DND-41 (cell line): Measurements from ENCODE around the gene FOXP1.

Experiments used
- ATAC-seq: fragments of 200-7000 bp; cut with Tn5 transposase; 3 replicates; pipeline ENCODE4 v1.9.1; 2021; ENCODE audit warnings: low read depth; ENCODE audit not compliant: insufficient read depth
- DNase-seq: peaks from one replicate; pipeline ENCODE4 v3.0.0-alpha.2; 2020
- H2AFZ ChIP-seq: 2 replicates; pipeline ENCODE4 v1.6.0; 2012; ENCODE audit warnings: low read depth, low read length
- H3K27ac ChIP-seq: 2 replicates; pipeline ENCODE4 v1.5.1; 2012; ENCODE audit warnings: low read length, inconsistent platforms
- H3K27me3 ChIP-seq: fragments of 200-600 bp; sonication (generic); 2 replicates; pipeline ENCODE4 v1.6.0; 2012; ENCODE audit warnings: low read length, mild to moderate bottlenecking, inconsistent platforms; ENCODE audit not compliant: insufficient read depth, poor library complexity
- H3K36me3 ChIP-seq: 2 replicates; pipeline ENCODE4 v1.5.1; 2012; ENCODE audit warnings: low read length, inconsistent platforms; ENCODE audit not compliant: insufficient read depth
- H3K4me1 ChIP-seq: 2 replicates; pipeline ENCODE4 v1.5.1; 2012; ENCODE audit warnings: mild to moderate bottlenecking, low read length; ENCODE audit not compliant: insufficient read depth
- H3K4me2 ChIP-seq: 2 replicates; pipeline ENCODE4 v1.6.0; 2012; ENCODE audit warnings: mild to moderate bottlenecking, moderate library complexity, low read length, inconsistent platforms; ENCODE audit not compliant: insufficient read depth
- H3K4me3 ChIP-seq, 2 experiments: fragments of 200-600 bp in 1 of 2; shearing (Covaris generic) in 1 of 2; 2 replicates each; pipeline ENCODE4 v1.5.1; 2012 to 2016; ENCODE audit warnings: inconsistent platforms in 2 of 2, low read length in 2 of 2, mild to moderate bottlenecking in 2 of 2, low read depth in 1 of 2, moderate library complexity in 1 of 2
- H3K79me2 ChIP-seq: 2 replicates; pipeline ENCODE4 v1.6.0; 2012; ENCODE audit warnings: low read length, inconsistent platforms; ENCODE audit not compliant: insufficient read depth
- H3K9ac ChIP-seq: 2 replicates; pipeline ENCODE4 v1.6.0; 2012; ENCODE audit warnings: low read depth, mild to moderate bottlenecking, inconsistent platforms, low read length, moderate library complexity
- H3K9me3 ChIP-seq: 2 replicates; pipeline ENCODE4 v1.5.1; 2012; ENCODE audit warnings: low read length, moderate library complexity, mild to moderate bottlenecking, inconsistent platforms; ENCODE audit not compliant: insufficient read depth, severe bottlenecking
- H4K20me1 ChIP-seq: 2 replicates; pipeline ENCODE4 v1.6.0; 2012; ENCODE audit warnings: low read length; ENCODE audit not compliant: insufficient read depth
- CTCF ChIP-seq: IDR thresholded peaks from 2 replicates; pipeline ENCODE4 v1.5.1; 2012; ENCODE audit warnings: borderline replicate concordance, low read length, moderate library complexity, mild to moderate bottlenecking; ENCODE audit not compliant: poor library complexity, severe bottlenecking; ENCODE audit errors: extremely low read depth
- EZH2 ChIP-seq: IDR thresholded peaks from 3 replicates; pipeline ENCODE4 v1.6.1; 2012; ENCODE audit warnings: borderline replicate concordance, low read depth, mild to moderate bottlenecking, moderate library complexity, low read length, inconsistent platforms; ENCODE audit not compliant: severe bottlenecking

Gene FOXP1

GRCh38 chr3:71546821-71547220 lies 36.7 kb downstream of the FOXP1 start:
- no peak overlapping the region for H3K4me3 ChIP-seq
- H3K9me3 ChIP-seq: no peaks in the 10 kb centered on the region
- no peak overlapping the region for H3K9ac ChIP-seq
- H2AFZ ChIP-seq: no peak overlapping the region
- DNase-seq: no peak
- ATAC-seq: no peak
- H3K27me3 ChIP-seq: no peaks in the 10 kb centered on the region
- peaks cover 5% of the 10 kb centered on the region; the same call in 1 of the 2 replicates for H3K4me1 ChIP-seq
- H3K36me3 ChIP-seq: peaks cover 17% of the 10 kb centered on the region
- TF ChIP-seq CTCF (no peak), EZH2 (no peak)
- no peak overlapping the region for H3K4me2 ChIP-seq
- peaks cover 19% of the 10 kb centered on the region for H4K20me1 ChIP-seq
- peaks cover 28% of the 10 kb centered on the region for H3K79me2 ChIP-seq
- no peak overlapping the region for H3K27ac ChIP-seq

- no peak overlapping the region for H3K4me2 ChIP-seq
- peaks cover 19% of the 10 kb centered on the region for H4K20me1 ChIP-seq
- H3K9ac ChIP-seq: no peak overlapping the region
- H2AFZ ChIP-seq: no peak overlapping the region
- H3K9me3 ChIP-seq: no peaks in the 10 kb centered on the region
- no peak overlapping the region for H3K4me3 ChIP-seq
- H3K79me2 ChIP-seq: peaks cover 29% of the 10 kb centered on the region
- peaks cover 5% of the 10 kb centered on the region; the same call in 1 of the 2 replicates for H3K4me1 ChIP-seq
- no peak for TF ChIP-seq CTCF
- no peak for TF ChIP-seq EZH2
- no peak overlapping the region for H3K27ac ChIP-seq
- DNase-seq (no peak), ATAC-seq (no peak)
- no peaks in the 10 kb centered on the region for H3K27me3 ChIP-seq
- peaks cover 17% of the 10 kb centered on the region for H3K36me3 ChIP-seq
Observed at GRCh38 chr3:71545330-71545729, 38.2 kb downstream of the FOXP1 start.

- H3K79me2 ChIP-seq: peaks cover 22% of the 10 kb centered on the region
- H3K27ac ChIP-seq: no peak overlapping the region
- ATAC-seq: peak; percentile 21; the same call in 1 of the 3 replicates
- no peak overlapping the region for H3K9ac ChIP-seq
- no peak overlapping the region for H2AFZ ChIP-seq
- peaks cover 17% of the 10 kb centered on the region for H3K36me3 ChIP-seq
- H3K4me2 ChIP-seq: no peak overlapping the region
- TF ChIP-seq EZH2 (no peak), CTCF (no peak)
- no peaks in the 10 kb centered on the region for H3K9me3 ChIP-seq
- DNase-seq: no peak
- H3K4me3 ChIP-seq: no peak overlapping the region
- no peaks in the 10 kb centered on the region for H3K27me3 ChIP-seq
- peaks cover 19% of the 10 kb centered on the region for H4K20me1 ChIP-seq
- H3K4me1 ChIP-seq: peaks cover 5% of the 10 kb centered on the region; the same call in 1 of the 2 replicates
Observed at GRCh38 chr3:71543371-71544016, 40.0 kb downstream of the FOXP1 start.
